Breast epithelium (tissue), 3 donors: Measurements from ENCODE around the gene GLYATL1.

ENCODE experiments used
- POLR2A ChIP-seq: fragments of 450-650 bp; IDR thresholded peaks from one replicate; pipeline ENCODE4 v1.6.1; 2016; ENCODE audit warnings: antibody characterized with exemption, mild to moderate bottlenecking, moderate library complexity
- POLR2AphosphoS5 ChIP-seq, 3 donors: sonication (generic); formaldehyde crosslinking; IDR thresholded peaks; one replicate each; pipeline ENCODE4 v1.6.1; 2017; ENCODE audit warnings: antibody characterized with exemption in 3 of 3
- TF ChIP-seq, protein P1 (sequence below), 3 donors: fragments of 450-650 bp; IDR thresholded peaks; one replicate each; pipeline ENCODE4 v1.5.1; 2016 to 2017; ENCODE audit warnings: antibody characterized with exemption in 3 of 3, mild to moderate bottlenecking in 3 of 3, moderate library complexity in 3 of 3

DNA sequence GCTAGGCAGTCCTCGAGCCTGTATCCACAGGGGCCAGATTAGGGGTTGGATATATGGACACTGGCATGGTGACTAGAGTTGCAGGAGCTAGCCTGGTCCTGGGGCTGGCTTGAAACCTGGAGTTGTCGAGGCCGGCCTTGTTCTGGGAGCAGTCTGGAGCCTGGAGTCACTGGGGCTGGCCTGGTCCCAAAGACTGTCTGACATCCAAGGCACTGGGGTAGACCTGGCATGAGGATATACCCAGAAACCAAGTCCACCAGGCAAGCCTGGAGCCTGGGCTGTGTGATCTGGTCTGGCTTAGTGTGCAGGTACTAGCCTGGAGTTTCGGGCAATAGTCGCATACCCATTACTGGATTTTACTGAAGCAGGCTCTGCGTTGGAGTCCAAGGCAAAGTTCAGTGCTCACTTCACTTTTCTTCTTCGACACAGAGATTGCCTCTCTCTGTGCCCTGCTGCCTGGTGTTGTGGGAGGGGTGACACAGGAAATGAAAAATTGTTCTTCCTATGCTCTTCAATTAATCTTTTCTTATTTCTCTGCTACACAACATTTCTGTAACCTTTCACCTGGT, 4.3 kb upstream of the GLYATL1 start:
- TF ChIP-seq, protein P1, sequence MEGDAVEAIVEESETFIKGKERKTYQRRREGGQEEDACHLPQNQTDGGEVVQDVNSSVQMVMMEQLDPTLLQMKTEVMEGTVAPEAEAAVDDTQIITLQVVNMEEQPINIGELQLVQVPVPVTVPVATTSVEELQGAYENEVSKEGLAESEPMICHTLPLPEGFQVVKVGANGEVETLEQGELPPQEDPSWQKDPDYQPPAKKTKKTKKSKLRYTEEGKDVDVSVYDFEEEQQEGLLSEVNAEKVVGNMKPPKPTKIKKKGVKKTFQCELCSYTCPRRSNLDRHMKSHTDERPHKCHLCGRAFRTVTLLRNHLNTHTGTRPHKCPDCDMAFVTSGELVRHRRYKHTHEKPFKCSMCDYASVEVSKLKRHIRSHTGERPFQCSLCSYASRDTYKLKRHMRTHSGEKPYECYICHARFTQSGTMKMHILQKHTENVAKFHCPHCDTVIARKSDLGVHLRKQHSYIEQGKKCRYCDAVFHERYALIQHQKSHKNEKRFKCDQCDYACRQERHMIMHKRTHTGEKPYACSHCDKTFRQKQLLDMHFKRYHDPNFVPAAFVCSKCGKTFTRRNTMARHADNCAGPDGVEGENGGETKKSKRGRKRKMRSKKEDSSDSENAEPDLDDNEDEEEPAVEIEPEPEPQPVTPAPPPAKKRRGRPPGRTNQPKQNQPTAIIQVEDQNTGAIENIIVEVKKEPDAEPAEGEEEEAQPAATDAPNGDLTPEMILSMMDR (IDR thresholded peaks at IDR 0.05) = no peak
- no peak for TF ChIP-seq POLR2AphosphoS5 (IDR thresholded peaks at IDR 0.05)
- no peak for TF ChIP-seq POLR2A
